GM21786 (cell line): ENCODE results near the gene GTF2H2C.
A peak's percentile ranks its signal among the peaks of the same experiment; 100 is the strongest.
"Not testable (repeated sequence)": the region's sequence is repeated elsewhere in the genome, so short reads cannot be mapped to it uniquely, and the experiment has no call there.

Experiments
- ATAC-seq: cut with Tn5 transposase; IDR thresholded peaks from one replicate; pipeline ENCODE4 v1.9.1; 2021; ENCODE audit not compliant: unreplicated experiment

The GTF2H2C gene

GRCh38 chr5:69560587-69561431 is 818 bp downstream of the GTF2H2C start:
- not testable (repeated sequence) for ATAC-seq

- ATAC-seq, result not testable (repeated sequence)
Measured at GRCh38 chr5:69566172-69566571, 6.2 kb downstream of the GTF2H2C start.

GRCh38 chr5:69568072-69568471 is 8.1 kb downstream of the GTF2H2C start:
- not testable (repeated sequence) for ATAC-seq

- ATAC-seq, result not testable (repeated sequence)
Measured at GRCh38 chr5:69583356-69583755, 23.4 kb downstream of the GTF2H2C start.

GRCh38 chr5:69596114-69596840 is 36.3 kb downstream of the GTF2H2C start:
- ATAC-seq, result not testable (repeated sequence)

- peak; percentile 94 for ATAC-seq
Measured at GRCh38 chr5:69601947-69602346, 42.0 kb downstream of the GTF2H2C start.

GRCh38 chr5:69606839-69607238 is 46.8 kb downstream of the GTF2H2C start:
- not testable (repeated sequence) for ATAC-seq

- not testable (repeated sequence) for ATAC-seq
Measured at GRCh38 chr5:69607750-69608149, 47.8 kb downstream of the GTF2H2C start.

- not testable (repeated sequence) for ATAC-seq
Measured at GRCh38 chr5:69608861-69609496, 49.0 kb downstream of the GTF2H2C start.

GRCh38 chr5:69614843-69615242 is 54.9 kb downstream of the GTF2H2C start:
- ATAC-seq, result not testable (repeated sequence)

GRCh38 chr5:69631879-69632278 is 71.9 kb downstream of the GTF2H2C start:
- ATAC-seq, result not testable (repeated sequence)
